HG03342 (cell line): ENCODE data around the gene C11orf68.

Source experiments
- ATAC-seq: cut with Tn5 transposase; IDR thresholded peaks from one replicate; pipeline ENCODE4 v1.9.1; 2021; ENCODE audit warnings: mild to moderate bottlenecking, moderate library complexity; ENCODE audit not compliant: unreplicated experiment

Gene C11orf68

GRCh38 chr11:65944767-65945166 lies 25.9 kb upstream of the C11orf68 start:
- ATAC-seq, result no peak

- no peak for ATAC-seq
Observed at GRCh38 chr11:65944191-65944590, 25.3 kb upstream of the C11orf68 start.

GRCh38 chr11:65942531-65942930 lies 23.7 kb upstream of the C11orf68 start:
- no peak for ATAC-seq

DNA sequence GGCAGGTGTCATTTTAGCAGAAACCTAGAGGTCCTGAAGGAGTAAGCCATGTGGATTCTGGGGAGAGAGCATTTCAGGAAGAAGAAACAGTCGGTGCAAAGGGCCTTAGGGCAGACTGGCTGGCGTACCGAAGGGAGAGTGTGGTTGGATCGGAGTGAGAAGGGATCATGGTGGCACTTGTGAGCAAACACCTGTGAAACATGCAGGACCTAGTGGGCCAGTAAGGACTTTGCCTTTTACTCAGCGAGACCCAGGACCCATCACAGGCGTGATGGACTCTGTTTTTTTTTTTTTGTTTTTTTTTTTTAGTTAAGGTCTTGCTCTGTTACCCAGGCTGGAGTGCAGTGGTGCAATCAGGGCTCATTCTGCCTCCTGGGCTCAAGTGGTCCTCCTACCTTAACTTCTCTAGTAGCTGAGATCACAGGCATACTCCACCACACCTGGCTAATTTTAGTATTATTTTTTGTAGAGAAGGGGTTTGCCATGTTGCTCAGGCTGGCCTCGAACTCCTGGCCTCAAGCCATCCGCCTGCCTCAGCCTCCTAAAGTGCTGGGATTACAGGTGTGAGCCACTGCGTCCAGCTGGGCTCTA lies 23.0 kb upstream of the C11orf68 start:
- no peak for ATAC-seq

DNA sequence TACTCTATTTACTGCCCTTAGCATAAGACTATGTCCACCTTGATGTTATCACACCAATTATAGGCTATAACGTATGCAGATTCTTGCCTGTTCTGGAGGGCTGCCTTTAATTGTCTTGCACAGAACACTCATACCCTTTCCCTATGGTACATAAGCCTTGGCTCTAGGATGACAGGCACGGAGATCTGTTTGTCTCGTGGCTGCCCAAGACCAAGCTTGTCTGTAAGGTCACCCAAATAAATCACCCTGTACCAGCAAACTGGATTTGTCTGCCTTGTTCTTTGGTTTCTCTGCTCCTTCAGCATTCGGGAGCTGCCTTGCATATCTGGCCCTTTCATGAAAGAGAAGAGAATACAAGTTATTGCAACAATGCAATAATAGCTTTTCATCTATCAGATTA lies 18.9 kb upstream of the C11orf68 start:
- no peak for ATAC-seq

- no peak for ATAC-seq
Observed at GRCh38 chr11:65934014-65934413, 15.2 kb upstream of the C11orf68 start.

GRCh38 chr11:65932558-65932919 lies 13.7 kb upstream of the C11orf68 start:
- no peak for ATAC-seq

GRCh38 chr11:65931773-65932557 lies 13.1 kb upstream of the C11orf68 start:
- ATAC-seq, result no peak

DNA sequence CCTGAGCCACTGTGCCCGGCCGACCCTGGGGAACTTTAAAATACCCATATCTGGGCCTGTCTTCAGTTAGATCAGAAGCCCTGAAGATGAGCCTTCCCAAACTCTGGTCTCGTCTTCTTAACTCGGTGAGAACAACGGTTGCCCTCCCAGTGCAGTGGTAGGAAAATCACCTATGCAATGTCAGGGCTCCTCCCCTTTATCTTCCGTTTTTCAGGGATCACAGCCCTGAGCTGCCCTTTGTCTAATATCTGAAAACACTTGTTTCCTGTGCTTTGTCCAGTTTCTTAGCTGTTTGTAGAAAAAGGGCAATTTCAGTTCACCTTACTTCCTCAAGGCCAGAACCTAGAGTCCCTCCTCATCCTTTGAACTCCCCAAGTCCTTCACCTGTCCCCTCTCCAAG lies 9.8 kb upstream of the C11orf68 start:
- ATAC-seq, result no peak

DNA sequence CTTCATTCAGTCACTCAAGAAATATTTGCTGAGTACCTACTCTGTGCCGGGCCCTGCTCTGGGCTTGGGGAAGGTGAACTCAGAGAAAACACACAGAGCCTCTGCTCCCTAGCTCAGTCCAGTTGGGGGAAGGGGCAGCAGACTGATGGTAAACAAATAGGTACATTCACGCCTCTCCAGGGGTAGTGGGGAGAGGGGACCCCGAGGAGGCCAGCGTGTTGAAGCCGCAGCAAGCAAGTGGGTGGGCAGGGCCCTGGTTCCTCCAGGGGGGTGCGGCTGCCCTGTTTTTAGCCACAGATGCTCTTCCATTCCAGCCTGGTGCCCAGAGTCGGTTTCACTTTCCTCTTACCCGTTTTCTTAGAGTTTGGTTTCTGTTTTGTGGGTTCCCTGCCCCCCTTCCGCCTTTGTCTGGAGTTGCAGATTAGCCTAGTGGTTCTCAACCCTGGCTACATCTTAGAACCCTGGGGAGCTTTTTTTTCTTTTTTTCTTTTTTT lies 9.1 kb upstream of the C11orf68 start:
- peak; percentile 80 for ATAC-seq

DNA sequence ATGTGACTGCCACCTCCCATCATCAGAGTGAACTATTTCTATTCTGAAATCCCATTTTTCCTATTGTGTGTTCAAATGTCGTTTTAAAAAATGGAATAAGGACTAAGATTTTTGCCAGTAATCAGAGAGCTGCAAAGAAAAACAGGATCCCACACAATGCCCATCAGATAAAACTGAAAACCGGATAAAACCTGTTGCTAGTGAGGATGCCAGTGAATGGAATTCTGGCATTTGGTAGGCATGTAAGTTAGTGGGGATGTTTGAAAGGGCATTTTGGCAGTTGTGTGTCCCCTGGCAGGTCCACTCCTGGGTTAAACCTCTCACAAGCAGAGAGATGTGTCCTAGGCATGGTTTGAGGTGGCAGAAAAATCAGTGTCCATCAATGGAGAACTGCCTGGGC lies 6.5 kb upstream of the C11orf68 start:
- ATAC-seq, result no peak

DNA sequence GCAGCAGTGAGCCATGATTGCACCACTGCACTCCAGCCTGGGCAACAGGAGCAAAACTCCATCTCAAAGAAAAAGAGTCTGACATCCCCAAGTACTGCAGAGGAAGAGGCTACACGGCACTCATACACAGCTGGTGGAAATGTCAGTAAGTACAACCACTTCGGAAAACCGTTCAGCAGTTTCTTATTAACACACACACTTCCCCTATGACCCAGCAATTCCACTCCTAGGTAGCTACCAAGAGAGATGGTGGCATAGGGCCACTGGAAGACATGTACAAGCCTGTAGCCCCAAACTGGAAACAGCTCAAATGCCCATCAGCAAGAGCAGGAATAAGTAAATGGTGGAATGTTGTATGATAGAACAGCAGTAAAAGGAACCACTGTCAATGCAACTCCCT lies 3.7 kb upstream of the C11orf68 start:
- no peak for ATAC-seq

GRCh38 chr11:65921876-65922275 lies 3.0 kb upstream of the C11orf68 start:
- ATAC-seq, result no peak

- ATAC-seq, result no peak
Observed at GRCh38 chr11:65921033-65921555, 2.2 kb upstream of the C11orf68 start.

GRCh38 chr11:65920372-65920802 lies 1.5 kb upstream of the C11orf68 start:
- no peak for ATAC-seq

DNA sequence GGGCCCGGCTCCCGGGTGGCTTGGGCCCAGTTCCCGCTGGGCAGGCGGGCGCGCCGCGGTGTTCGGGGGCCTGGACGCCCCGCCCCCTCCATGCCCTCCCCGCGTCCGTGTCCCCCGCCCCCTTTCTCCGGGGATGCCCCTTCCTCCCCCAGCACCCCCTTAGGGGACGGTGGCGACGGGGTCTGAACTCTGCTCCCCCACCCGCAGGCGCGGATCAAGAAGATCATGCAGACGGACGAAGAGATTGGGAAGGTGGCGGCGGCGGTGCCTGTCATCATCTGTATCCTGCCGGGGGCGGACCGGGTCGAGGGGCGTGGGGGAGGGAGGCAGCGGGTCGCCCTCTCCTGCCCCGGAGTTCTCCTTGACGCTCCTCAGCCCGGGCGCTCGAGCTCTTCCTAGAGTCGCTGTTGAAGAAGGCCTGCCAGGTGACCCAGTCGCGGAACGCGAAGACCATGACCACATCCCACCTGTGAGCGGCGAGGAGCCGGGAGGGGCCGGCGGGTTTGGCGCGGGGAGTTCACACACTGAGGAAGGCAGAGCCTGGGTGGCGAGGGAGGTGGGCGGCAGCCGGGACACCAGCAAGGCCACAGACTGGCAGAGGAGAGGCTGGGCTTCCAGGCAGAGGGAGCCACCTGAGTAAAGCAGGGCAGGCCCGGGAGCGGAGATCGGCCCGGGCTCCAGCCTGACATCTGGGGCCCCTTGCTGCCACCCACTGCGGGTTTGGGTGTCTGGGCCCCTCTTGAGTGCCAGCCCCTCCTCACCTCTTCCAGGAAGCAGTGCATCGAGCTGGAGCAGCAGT lies 910 bp upstream of the C11orf68 start:
- ATAC-seq, result peak; percentile 8

DNA sequence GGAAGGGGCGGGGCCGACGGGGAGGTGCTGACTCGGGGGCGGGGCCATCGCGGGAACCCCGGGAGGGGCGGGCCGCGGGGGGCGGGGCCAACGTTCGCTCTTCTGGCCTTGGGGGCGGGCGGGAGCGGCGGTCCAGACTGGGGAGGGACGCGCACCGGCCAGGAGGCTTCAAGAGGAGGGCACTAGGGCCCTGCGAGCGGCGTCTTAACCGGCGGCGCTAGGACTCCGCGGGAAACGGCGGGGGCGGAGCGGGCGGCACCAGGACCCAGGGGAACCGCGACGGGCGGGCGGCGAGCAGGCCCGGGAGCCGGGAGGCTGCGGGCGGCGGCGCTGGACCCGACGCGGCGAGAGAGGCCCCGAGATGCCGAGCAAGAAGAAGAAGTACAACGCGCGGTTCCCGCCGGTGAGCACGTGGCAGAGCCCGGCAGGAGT lies 295 bp upstream of the C11orf68 start, which contains the start of gene DRAP1:
Gene DRAP1 (plus strand): TSS at position 286 of the 432 bp plus-strand sequence. CDS start 76 bp downstream, at position 362.
- ATAC-seq, result peak; percentile 85

- ATAC-seq, result no peak
Observed at GRCh38 chr11:65917434-65918210, 1.2 kb downstream of the C11orf68 start.

DNA sequence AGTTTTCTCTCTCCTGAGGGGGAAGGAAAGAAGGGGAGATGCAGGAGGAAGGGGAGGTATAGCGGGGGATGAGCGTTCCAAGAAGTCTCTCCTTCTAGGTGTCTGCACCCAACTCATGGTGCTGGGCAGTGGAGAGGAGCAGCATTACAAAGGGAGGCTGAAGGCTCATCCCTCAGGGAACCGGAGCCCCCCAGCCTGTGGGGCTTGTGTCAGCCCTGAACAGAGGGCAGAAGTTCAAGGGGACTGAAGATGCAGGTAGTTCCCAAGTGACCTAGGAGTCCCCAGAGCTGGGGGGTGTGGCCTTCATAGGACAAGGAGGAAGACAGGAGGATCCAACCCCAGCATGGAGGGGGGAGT lies 1.8 kb downstream of the C11orf68 start:
- ATAC-seq, result no peak

GRCh38 chr11:65916391-65916790 lies 2.5 kb downstream of the C11orf68 start:
- ATAC-seq, result no peak
